Measurements from ENCODE around the gene TBL1X.

GRCh38 chrX:9638871-9639270, 174.0 kb downstream of the TBL1X start:
- TF ChIP-seq CTCF (IDR thresholded peaks at IDR 0.05) (no peak), POLR2A (IDR thresholded peaks at IDR 0.05) (no peak)
